PC-3 (cell line): ENCODE data around the gene MRI1. TPM values are rescaled to one million over a fixed set of nuclear protein-coding genes. Genes with fewer than 3 reads are reported as not detected.
A peak's percentile ranks its signal among the peaks of the same experiment; 100 is the strongest.

Experiments used
- ATAC-seq: fragments of 200-7000 bp; cut with Tn5 transposase; 2 replicates; pipeline ENCODE4 v1.9.1; 2020; ENCODE audit warnings: mild to moderate bottlenecking, moderate library complexity
- BruUV-seq: library from RNA; stranded (reverse); fragments of 400-500 nt; replicated peaks from 2 replicates; lab custom pipeline; 2021; lab: Mats Ljungman, UMichigan
- CTCF ChIA-PET: fragments of 300-600 bp; sonication (Branson Sonifier 250); formaldehyde crosslinking; loops from one replicate; lab custom pipeline; 2022; ENCODE audit warnings: antibody characterized with exemption; lab: Charles Lee
- POLR2A ChIA-PET: fragments of 300-600 bp; sonication (Branson Sonifier 250); formaldehyde crosslinking; loops from one replicate; lab custom pipeline; 2022; ENCODE audit warnings: antibody characterized with exemption; ENCODE audit not compliant: unreplicated experiment; lab: Charles Lee
- DNase-seq: peaks from one replicate; pipeline ENCODE4 v3.0.0-alpha.2; 2015
- H2AFZ ChIP-seq: fragments of 300-600 bp; sonication (generic); 2 replicates; pipeline ENCODE4 v1.6.0; 2016; ENCODE audit warnings: antibody characterized with exemption, low read length
- H3F3A ChIP-seq: fragments of 300-600 bp; sonication (generic); one replicate; pipeline ENCODE4 v1.6.0; 2017; ENCODE audit warnings: antibody characterized with exemption, low read length, control low read depth, mild to moderate bottlenecking; ENCODE audit not compliant: unreplicated experiment
- H3K27ac ChIP-seq: fragments of 300-600 bp; sonication (generic); 2 replicates; pipeline ENCODE4 v1.5.1; 2016; ENCODE audit warnings: mild to moderate bottlenecking, low read length
- H3K27me3 ChIP-seq: fragments of 300-600 bp; sonication (generic); 2 replicates; pipeline ENCODE4 v1.6.1; 2016; ENCODE audit warnings: low read length, mixed read lengths
- H3K36me3 ChIP-seq: fragments of 300-600 bp; sonication (generic); 2 replicates; pipeline ENCODE4 v1.6.1; 2016; ENCODE audit warnings: low read depth, mixed run types, low read length, mixed read lengths
- H3K4me1 ChIP-seq: fragments of 300-600 bp; sonication (generic); 2 replicates; pipeline ENCODE4 v1.5.1; 2016; ENCODE audit warnings: low read length; ENCODE audit not compliant: insufficient read depth
- H3K4me2 ChIP-seq: fragments of 300-600 bp; sonication (generic); 2 replicates; pipeline ENCODE4 v1.6.0; 2016; ENCODE audit warnings: low read length
- H3K4me3 ChIP-seq: fragments of 300-600 bp; sonication (generic); 2 replicates; pipeline ENCODE4 v1.5.1; 2016; ENCODE audit warnings: mild to moderate bottlenecking, low read length, mixed read lengths
- H3K79me2 ChIP-seq: fragments of 300-600 bp; sonication (generic); 2 replicates; pipeline ENCODE4 v1.6.1; 2017; ENCODE audit warnings: low read length, mixed read lengths
- H3K9ac ChIP-seq: fragments of 300-600 bp; sonication (generic); 2 replicates; pipeline ENCODE4 v1.6.0; 2016; ENCODE audit warnings: mild to moderate bottlenecking, low read length
- H3K9me2 ChIP-seq: fragments of 300-600 bp; sonication (generic); replicated peaks from 2 replicates; pipeline ENCODE4 v1.6.1; 2016; ENCODE audit warnings: mixed run types, low read length, mixed read lengths
- H3K9me3 ChIP-seq: fragments of 300-600 bp; sonication (generic); 2 replicates; pipeline ENCODE4 v1.6.1; 2016; ENCODE audit warnings: low read length, mixed read lengths
- H4K20me1 ChIP-seq: fragments of 300-600 bp; sonication (generic); 2 replicates; pipeline ENCODE4 v1.6.1; 2016; ENCODE audit warnings: low read length, mixed read lengths
- CTCF ChIP-seq: fragments of 300-600 bp; sonication (generic); conservative IDR thresholded peaks from 2 replicates; pipeline ENCODE4 v1.5.1; 2017; ENCODE audit warnings: antibody characterized with exemption, low read depth, mild to moderate bottlenecking, low read length
- EZH2 ChIP-seq: fragments of 300-600 bp; sonication (generic); IDR thresholded peaks from one replicate; pipeline ENCODE4 v1.6.1; 2017; ENCODE audit warnings: antibody characterized with exemption, mild to moderate bottlenecking, low read length; ENCODE audit not compliant: unreplicated experiment
- EZH2phosphoT487 ChIP-seq: fragments of 300-600 bp; sonication (generic); IDR thresholded peaks from 2 replicates; pipeline ENCODE4 v1.6.1; 2018; ENCODE audit warnings: mild to moderate bottlenecking, antibody characterized with exemption, low read length, borderline replicate concordance
- intact Hi-C: fragments of 100-400 bp; cut with micrococcal nuclease; formaldehyde crosslinking; loops from 2 replicates; pipeline ENCODE4 v1.9.0; 2023
- total RNA-seq: library from RNA; depleted of rRNA; stranded (reverse); fragments of >200 nt; gene quantifications from 2 replicates; pipeline ENCODE4 v1.2.3, GENCODE V29; 2014

MRI1 gene
- total RNA-seq, 1 experiment from 2014 or later, result 85.2 TPM

- CTCF ChIA-PET, result no interaction called here
- H3K9me2 ChIP-seq, result no peaks in the 10 kb centered on the region
- no peaks in the 10 kb centered on the region for H3K27me3 ChIP-seq
- peak within 1 kb of the TSS; percentile 79 for H3K9ac ChIP-seq
- no peaks in the 10 kb centered on the region for H3K9me3 ChIP-seq
- intact Hi-C loops, result loop anchor here (1.0 kb wide), 1 partner anchor 67 kb away; no protein-coding TSS in a partner anchor
- peaks cover 23% of the 10 kb centered on the region for H3K4me1 ChIP-seq
- peak within 1 kb of the TSS; percentile 84 for H2AFZ ChIP-seq
- no peak for TF ChIP-seq CTCF
- no peak for TF ChIP-seq EZH2
- TF ChIP-seq EZH2phosphoT487, result no peak
- H4K20me1 ChIP-seq, result no peaks in the 10 kb centered on the region
- H3K79me2 ChIP-seq, result peaks cover 21% of the 10 kb centered on the region
- DNase-seq, result peak; percentile 100
- H3F3A ChIP-seq, result peaks cover 5% of the 10 kb centered on the region
- BruUV-seq, result TSS peak; percentile 84
- peak within 1 kb of the TSS; percentile 92 for H3K4me2 ChIP-seq
- H3K4me3 ChIP-seq, result peak within 1 kb of the TSS; percentile 88
- no peaks in the 10 kb centered on the region for H3K36me3 ChIP-seq
- POLR2A ChIA-PET, result interaction anchor here (0.6 to 1.6 kb wide), 8 partner anchors 11 to 211 kb away, joined by 3 to 15 read pairs (median 3); partner anchors contain the start of gene RFX1
- peak within 1 kb of the TSS; percentile 95 for H3K27ac ChIP-seq
- ATAC-seq, result peak; percentile 89
These were observed 30.7 kb downstream of the MRI1 start, which contains the start of gene ZSWIM4 for GRCh38 chr19:13794757-13795589. TSS of gene ZSWIM4 (plus strand) at chr19:13795443. CDS start at chr19:13795649, 206 bp downstream.

GRCh38 chr19:13795595-13796300 lies 31.4 kb downstream of the MRI1 start:
- peaks cover 5% of the 10 kb centered on the region for H3F3A ChIP-seq
- no peaks in the 10 kb centered on the region for H3K9me3 ChIP-seq
- TF ChIP-seq EZH2 (no peak), EZH2phosphoT487 (no peak), CTCF (no peak)
- H3K79me2 ChIP-seq, result peaks cover 21% of the 10 kb centered on the region
- no peaks in the 10 kb centered on the region for H3K36me3 ChIP-seq
- BruUV-seq, result no TSS peak
- peak overlapping the region; percentile 92 for H3K4me2 ChIP-seq
- no peak overlapping the region; the same call in 1 of the 2 replicates for H2AFZ ChIP-seq
- CTCF ChIA-PET, result no interaction called here
- peak; percentile 9 for ATAC-seq
- no peaks in the 10 kb centered on the region for H4K20me1 ChIP-seq
- POLR2A ChIA-PET, result interaction anchor here (0.6 to 1.6 kb wide), 7 partner anchors 13 to 211 kb away, joined by 3 to 15 read pairs (median 3); partner anchors contain the start of gene RFX1
- H3K4me1 ChIP-seq, result peaks cover 23% of the 10 kb centered on the region
- peak overlapping the region; percentile 95 for H3K27ac ChIP-seq
- H3K9ac ChIP-seq, result peak overlapping the region; percentile 69
- no peaks in the 10 kb centered on the region for H3K9me2 ChIP-seq
- intact Hi-C loops, result loop anchor here (1.0 to 2.0 kb wide), 2 partner anchors 37 to 67 kb away; no protein-coding TSS in a partner anchor
- DNase-seq, result peak; percentile 34
- peak overlapping the region; percentile 88 for H3K4me3 ChIP-seq
- H3K27me3 ChIP-seq, result no peaks in the 10 kb centered on the region
